NB4 (cell line): ENCODE measurements around the gene TFEB.

Source experiments
- CTCF ChIP-seq: IDR thresholded peaks from one replicate; pipeline ENCODE4 v1.5.1; 2012; ENCODE audit warnings: low read depth, low read length
- MYC ChIP-seq: IDR thresholded peaks from 2 replicates; pipeline ENCODE4 v1.6.1; 2011; ENCODE audit warnings: low read depth, low read length
- TF ChIP-seq, protein P1 (sequence below): IDR thresholded peaks from 2 replicates; pipeline ENCODE4 v1.6.1; 2011; ENCODE audit warnings: low read depth, low read length

DNA sequence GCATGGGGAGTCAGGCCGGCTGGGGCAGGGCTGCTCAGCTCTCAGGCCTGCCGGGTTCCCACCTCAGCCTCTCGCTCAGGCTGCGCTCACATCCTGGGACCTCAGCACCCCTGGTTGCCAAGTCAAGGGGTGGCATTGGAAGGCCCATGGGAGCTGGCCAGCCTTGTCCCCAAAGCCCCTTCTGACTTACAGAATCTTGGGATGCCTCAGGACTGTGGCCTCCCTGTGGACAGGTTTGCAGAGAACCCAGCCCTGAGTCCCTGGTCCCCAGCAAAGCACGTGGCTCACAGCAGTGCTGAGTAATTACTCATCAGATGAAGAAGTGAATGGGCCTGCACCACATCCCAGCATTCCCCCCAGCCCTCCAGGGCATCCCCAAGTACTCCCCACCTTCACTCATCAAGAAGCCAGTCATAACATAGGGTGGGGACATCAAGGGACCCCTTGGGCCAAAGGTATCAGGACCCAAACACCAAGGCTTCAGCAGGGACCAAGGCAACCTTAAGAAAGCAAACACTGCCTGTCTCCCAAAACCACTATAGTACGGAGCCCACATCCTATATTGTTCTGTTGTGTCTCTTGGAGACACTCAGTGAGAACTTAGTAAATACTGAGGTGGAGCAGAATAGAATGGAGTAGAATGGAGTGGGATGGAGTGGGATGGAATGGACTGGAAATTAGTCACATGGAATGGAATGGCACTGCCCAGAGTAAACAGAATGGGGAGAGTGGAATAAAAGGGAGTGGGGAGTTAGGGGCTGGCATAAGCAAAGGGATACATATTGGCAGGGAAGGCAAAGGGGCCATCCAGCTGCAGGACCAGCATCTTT is 8.2 kb upstream of the TFEB start:
- no peak for TF ChIP-seq CTCF
- no peak for TF ChIP-seq MYC
- TF ChIP-seq, protein P1, sequence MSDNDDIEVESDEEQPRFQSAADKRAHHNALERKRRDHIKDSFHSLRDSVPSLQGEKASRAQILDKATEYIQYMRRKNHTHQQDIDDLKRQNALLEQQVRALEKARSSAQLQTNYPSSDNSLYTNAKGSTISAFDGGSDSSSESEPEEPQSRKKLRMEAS, result no peak
